Erythroblast (primary cell): ENCODE results near the gene CSMD2.

Source experiments
- DNase-seq, 2 experiments: peaks; one replicate each; lab custom pipeline; 2025; lab: John Stamatoyannopoulos, UW
- GATA1 ChIP-seq: IDR thresholded peaks from 2 replicates; pipeline ENCODE4 v1.6.1; 2011; ENCODE audit warnings: low read depth, mild to moderate bottlenecking, control low read depth, low read length, moderate library complexity
- POLR2A ChIP-seq: IDR thresholded peaks from 2 replicates; pipeline ENCODE4 v1.6.1; 2011; ENCODE audit warnings: mild to moderate bottlenecking, low read length

CSMD2 gene

DNA sequence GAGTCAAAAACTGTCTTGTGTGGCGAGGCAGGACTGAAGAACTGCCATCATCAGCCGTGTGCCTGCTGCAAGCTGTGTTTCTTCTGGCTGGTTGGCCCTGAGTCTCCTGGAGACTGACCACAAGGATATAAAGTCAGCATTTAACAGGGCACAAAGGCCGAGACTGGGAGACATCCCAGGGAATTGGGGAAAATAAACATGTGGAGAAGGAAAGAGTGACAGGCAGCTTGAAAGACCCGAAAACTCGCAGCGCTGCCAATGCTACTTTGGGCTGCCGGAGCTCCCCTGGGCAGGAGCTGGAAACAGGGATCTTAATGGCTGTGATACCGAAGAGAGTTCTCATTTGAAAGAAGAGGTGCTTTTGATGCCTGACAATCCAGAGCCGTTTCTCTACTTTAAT, 426.5 kb downstream of the CSMD2 start:
- no peak for DNase-seq
- TF ChIP-seq GATA1, result no peak
- no peak for TF ChIP-seq POLR2A

DNA sequence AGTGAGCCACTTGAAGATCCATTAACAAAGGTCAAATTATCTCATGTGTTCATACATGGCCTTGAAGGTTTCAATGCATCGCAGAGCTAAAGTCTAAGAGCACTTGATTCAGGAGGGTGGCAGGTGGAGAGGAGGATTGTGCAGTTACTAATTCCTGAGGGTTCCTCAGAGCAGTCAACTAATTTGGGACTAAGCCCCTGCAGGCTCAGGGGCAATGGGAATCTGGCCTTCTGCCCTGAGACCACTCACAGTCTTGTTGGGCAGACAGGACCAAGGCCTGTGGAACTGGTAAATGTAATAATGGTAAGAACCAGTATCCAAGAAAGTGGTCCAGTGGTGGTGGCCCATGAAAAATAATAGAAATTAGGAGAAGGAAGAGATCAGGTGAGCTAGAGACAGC, 428.5 kb downstream of the CSMD2 start:
- DNase-seq, result no peak
- no peak for TF ChIP-seq GATA1
- TF ChIP-seq POLR2A, result no peak

DNA sequence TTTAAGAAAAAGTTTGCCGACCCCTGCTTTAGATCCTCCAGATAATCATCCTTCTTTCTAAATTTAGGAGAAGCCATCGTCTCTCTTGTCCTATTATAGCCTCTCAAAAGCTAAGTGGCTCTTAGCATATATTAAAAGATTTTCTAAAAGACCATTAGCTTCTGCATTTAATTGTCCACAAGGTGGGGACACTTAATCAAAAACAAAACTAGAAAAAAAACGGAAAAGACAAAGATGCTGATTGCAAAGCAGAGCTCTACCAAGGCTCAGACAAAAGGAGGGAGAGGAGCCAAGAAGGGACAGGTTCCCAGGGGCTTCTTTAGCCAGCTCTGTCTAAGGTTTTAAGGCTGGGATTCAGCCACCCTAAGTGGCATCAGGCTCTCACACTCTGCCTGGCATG, 429.4 kb downstream of the CSMD2 start:
- TF ChIP-seq POLR2A (no peak), GATA1 (no peak)
- no peak for DNase-seq

DNA sequence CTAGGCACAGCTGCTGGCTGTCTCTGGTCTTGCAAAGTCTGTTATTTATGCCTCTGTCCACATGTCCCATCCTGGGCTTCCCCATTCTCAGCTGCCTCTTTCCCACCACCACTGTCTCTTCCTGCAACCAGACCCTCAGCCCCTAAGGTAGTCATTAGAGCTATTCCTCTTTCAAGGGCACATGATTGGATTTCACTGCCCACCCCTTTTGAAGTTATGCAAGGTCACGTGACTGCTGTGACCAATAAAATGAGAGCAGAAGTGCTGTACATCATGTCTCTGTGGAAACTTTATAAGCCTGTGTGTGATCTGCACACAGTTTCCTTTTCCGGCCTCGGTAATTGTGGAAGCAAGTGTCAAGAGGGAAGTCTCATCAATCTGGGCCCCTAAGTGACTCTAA, 437.7 kb downstream of the CSMD2 start:
- no peak for TF ChIP-seq GATA1
- no peak for TF ChIP-seq POLR2A
- no peak for DNase-seq

DNA sequence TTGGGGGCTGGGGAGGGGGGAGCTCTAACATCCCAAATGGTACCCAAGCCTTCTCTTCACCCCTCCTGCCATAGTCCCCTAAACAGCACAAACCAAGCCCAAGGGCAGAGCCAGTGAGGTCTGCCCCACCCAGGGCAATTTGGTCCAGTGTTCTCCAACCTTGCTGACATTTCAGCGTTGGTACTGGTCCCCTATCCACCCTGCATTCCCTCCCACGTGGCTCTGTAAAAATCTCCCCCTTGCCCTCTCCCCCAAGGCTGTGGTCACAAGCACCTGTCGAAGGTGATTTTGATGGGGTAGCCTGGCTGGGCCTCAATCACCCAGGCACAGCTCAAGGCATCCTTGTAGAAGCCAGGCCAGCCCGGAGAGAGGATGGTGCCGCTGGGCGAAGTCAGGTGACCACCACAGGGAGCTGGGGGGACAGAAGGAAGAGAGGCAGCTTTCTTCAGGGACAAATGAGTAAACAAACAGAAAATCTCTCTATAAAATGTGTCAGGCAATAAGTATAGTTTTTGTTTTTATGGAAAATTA, 438.7 kb downstream of the CSMD2 start:
- TF ChIP-seq GATA1, result no peak
- no peak for TF ChIP-seq POLR2A

DNA sequence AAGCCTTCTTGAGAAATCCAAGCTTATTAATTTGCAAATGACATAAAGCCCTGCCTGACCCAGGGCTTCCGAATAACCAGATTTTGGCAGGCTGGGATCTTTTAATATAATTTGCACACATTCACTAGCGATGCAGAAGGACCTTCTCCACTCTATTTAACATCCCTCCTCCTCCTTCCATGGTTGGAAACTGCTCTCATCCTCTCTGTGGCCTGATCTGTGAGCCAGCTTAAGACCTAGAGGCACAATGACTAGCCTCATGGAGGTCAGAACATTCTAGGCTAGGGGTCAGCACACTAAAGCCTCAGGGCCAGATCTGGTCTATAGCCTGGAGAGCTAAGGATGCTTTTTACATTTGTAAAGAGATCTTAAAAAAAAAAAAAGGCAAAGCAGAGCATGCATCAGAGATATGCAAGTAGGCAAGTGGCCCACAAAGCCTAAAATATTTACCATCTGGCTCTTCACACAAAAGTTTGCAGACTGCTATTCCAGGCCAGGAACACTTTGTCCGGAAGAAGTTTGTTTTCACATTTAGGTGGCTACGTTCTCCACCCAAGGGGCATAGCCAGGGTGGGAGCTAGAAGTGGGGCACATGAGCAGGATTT, 439.4 kb downstream of the CSMD2 start:
- TF ChIP-seq POLR2A (no peak), GATA1 (no peak)

More for the DNA sequence above, 438.7 kb downstream of the CSMD2 start:
- no peak for DNase-seq

DNA sequence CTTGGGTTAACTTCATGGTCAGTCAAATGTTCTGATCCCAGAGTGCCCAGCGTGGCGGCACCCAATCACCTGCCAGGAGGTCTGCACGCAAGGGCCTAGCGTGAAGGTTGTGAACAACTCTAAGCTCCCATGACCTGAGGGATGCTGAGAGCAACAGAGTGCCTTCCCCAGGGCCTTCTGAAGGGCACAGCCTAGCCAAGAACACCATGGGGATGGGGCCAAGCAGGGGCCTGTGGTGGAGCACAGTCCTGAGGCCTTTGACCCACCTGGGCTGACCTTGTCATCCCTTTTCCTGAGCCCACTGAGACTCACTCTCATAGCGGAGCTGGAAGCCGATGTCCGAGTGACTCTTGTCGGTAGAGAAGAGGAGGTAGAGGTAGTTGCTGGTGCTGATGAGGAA, 440.0 kb downstream of the CSMD2 start:
- DNase-seq, result no peak

More for the DNA sequence above, 439.4 kb downstream of the CSMD2 start:
- DNase-seq, result no peak

DNA sequence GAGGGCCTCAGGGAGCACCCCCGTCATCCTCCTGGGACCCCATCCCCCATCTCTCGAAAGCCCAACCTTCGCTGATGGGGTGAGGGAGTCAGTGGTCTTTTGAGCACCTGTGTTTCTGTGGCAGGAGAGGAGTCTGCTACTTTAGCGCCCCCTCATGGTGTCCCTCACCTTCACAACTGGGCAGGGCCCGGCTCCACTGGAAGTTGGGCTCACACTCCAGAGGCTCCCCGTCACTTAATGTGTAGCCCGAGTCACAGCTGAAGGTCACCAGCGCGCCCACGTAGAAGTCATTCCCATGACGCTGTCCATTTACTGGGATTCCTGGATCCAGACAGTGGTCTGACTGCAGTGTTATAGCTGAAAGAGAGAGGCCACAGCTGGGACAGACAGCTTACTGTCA, 440.7 kb downstream of the CSMD2 start:
- peak in 1 of 2 experiments; percentile 2 for DNase-seq
- no peak for TF ChIP-seq POLR2A
- no peak for TF ChIP-seq GATA1

More for the DNA sequence above, 440.0 kb downstream of the CSMD2 start:
- TF ChIP-seq POLR2A, result no peak

DNA sequence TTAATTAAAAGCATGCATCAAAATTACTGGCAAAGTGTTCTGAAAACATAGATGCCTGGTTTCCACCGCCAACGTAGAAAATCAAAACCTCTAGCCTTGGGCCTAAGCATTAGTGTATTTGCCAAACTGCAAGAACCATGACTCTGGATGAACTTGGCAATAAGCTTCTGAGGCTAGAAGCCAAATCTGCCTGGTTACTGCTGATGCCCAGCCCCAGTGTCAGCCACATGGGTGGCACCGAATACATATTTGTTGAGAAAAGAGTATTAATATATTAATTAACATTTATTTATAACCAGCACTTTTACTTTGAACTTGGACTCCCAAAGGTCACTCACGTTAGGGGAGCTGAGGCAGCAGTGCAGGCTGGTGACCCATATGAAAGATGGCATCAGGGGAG, 441.8 kb downstream of the CSMD2 start:
- no peak for DNase-seq
- TF ChIP-seq GATA1 (no peak), POLR2A (no peak)

DNA sequence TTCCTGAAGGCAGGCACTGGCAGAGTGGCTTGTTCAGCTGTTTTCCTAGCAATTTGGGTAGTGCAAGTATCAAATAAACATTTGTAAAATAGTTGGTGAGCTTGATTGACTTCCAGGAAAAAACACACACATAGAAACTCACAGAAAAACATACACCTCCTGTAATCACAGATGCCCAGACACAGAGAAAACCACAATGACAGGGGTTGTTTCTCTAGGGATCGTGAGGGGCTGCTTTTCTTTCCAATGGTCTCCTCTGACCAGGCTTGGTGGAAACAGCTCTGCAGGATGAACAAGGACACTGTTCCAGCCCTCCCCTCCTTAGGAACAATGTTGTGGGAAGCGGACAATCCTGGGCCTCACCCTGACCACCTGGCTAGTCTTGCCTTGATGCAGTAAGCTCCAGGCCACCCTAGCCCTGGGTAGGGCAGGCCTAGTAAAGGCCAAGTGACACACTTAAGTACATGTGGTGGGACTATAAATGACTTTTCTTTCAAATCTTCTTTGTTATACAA, 443.7 kb downstream of the CSMD2 start:
- TF ChIP-seq POLR2A (no peak), GATA1 (no peak)
- no peak for DNase-seq

DNA sequence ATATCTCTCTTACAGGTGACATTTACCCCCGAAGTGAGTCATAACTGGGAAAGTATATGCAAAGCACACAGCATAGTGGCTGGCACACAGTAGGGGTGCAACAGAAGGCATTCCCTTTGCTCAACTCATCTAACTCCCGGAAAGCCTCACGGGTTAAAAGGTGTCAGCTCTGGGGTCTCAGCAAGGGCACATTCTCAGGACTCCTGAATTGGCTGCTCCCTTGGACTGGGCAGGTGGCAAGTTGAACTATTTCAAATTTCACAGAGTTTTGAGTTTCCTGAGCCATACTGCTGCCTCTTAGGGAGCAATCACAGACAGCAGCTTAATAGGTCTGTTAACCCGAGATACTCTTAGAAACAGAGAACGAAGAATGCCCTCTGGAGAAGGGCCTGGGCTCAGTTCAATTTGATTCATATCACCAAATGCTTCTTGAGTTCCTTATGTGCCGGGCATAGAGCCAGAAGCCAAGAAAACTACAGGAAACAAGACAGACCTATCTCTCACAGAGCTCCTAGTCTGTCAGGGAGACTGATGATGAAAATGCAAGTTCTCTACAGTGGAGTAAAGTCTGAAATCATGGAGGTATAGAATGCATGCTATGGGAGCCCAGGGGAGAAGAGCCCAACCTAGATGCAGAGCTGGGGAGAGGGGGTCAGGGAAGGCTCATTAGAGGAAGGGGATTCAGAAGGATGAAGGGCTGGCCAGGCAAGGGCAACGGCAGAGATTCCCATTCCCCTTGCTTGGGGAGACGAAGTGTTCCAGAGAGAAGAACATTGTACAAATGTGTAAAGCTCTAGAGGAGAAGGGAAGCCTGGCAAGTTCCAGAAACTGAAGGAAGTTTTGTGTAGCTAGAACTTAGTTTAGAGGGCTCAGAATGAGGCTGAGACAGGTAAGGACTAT, 445.0 kb downstream of the CSMD2 start:
- no peak for DNase-seq
- TF ChIP-seq POLR2A (no peak), GATA1 (no peak)

DNA sequence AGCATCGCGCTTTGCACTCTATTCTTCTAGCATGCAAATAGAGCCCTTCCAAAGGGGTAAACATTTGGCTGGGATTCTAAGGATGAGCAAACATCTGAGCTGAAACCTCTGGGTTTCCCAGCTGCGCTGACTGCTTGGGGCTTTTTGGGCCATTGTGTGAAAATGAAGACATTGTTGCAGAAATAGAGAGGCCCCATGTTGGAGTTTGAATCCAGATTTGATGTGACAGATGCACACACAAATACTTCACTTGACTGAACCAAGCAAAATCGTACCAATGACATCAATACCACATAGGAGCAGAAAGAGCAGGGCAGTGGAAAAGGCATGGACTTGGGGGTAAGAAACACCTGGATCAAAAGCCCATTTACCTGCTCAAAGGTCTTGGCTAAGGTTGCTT, 445.7 kb downstream of the CSMD2 start:
- DNase-seq, result no peak
- TF ChIP-seq POLR2A (no peak), GATA1 (no peak)

DNA sequence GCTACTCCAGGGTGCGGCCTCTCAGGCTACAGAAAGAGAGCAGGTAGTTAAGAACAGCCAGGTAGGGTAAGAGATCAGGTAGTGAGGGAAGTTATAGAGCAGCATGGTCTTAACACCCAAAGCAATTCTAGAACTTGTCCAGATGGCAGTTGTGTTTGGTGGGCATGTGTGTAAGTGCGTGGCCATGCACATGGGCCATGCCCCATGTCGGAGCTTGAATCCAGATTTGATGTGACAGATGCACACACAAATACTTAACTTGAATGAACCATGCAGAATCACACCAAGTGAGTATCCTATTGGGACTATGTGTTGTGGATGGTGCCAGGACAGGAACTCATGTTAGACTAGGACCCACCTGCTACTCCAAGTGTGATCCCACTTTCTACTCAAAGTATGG, 446.8 kb downstream of the CSMD2 start:
- DNase-seq, result no peak
- TF ChIP-seq GATA1, result no peak
- TF ChIP-seq POLR2A, result no peak
